SK-N-SH (cell line): Measurements from ENCODE around the gene IL16. TPM values are rescaled to one million over a fixed set of nuclear protein-coding genes. Genes with fewer than 3 reads are reported as not detected.

ENCODE experiments used
- CTCF ChIA-PET: fragments of 300-600, 350-600 bp; formaldehyde crosslinking; extraction: SDS; loops from one replicate; lab custom pipeline; 2021; lab: Yijun Ruan, JAX
- POLR2A ChIA-PET: fragments of 350-600 bp; sonication (Branson Sonifier 250); formaldehyde crosslinking; extraction: SDS; loops from one replicate; lab custom pipeline; 2020; ENCODE audit warnings: antibody characterized with exemption, inconsistent platforms; lab: Yijun Ruan, JAX
- DNase-seq: peaks from one replicate; pipeline ENCODE4 v3.0.0; 2012
- H2AFZ ChIP-seq: fragments of 200-600 bp; sonication (generic); 2 replicates; pipeline ENCODE4 v1.8.1; 2016; ENCODE audit warnings: antibody characterized with exemption, mild to moderate bottlenecking, low read depth
- H3F3A ChIP-seq: fragments of 200-600 bp; sonication (generic); replicated peaks from 2 replicates; pipeline ENCODE3; 2016; ENCODE audit warnings: antibody characterized with exemption, mild to moderate bottlenecking; ENCODE audit not compliant: insufficient read depth
- H3K27ac ChIP-seq, 2 experiments: fragments of 200-500 bp in 1 of 2; fragments of 200-600 bp in 1 of 2; sonication (Bioruptor generic) in 1 of 2; sonication (generic), shearing (Covaris generic) in 1 of 2; 2 replicates each; pipeline versions ENCODE4 v1.5.1 to v1.6.1; 2014 to 2016; ENCODE audit warnings: low read depth in 2 of 2, inconsistent platforms in 1 of 2, low read length in 1 of 2, mild to moderate bottlenecking in 1 of 2, mixed read lengths in 1 of 2
- H3K27me3 ChIP-seq: fragments of 200-600 bp; sonication (generic), shearing (Covaris generic); 2 replicates; pipeline ENCODE4 v1.6.1; 2016; ENCODE audit warnings: mixed run types; ENCODE audit not compliant: insufficient read depth
- H3K36me3 ChIP-seq, 2 experiments: fragments of 200-500 bp in 1 of 2; fragments of 200-600 bp in 1 of 2; sonication (Bioruptor generic) in 1 of 2; sonication (generic) in 1 of 2; replicated peaks in 1 of 2; 2 replicates each; pipeline versions ENCODE3 to v1.5.1; 2014 to 2016; ENCODE audit warnings: low read length in 1 of 2, mild to moderate bottlenecking in 1 of 2; ENCODE audit not compliant: insufficient read depth in 2 of 2, control insufficient read depth in 1 of 2
- H3K4me1 ChIP-seq, 2 experiments: fragments of 200-500 bp in 1 of 2; fragments of 200-600 bp in 1 of 2; sonication (Bioruptor generic) in 1 of 2; sonication (generic), shearing (Covaris generic) in 1 of 2; 2 replicates each; pipeline versions ENCODE4 v1.5.1 to v1.6.1; 2014 to 2016; ENCODE audit warnings: low read depth in 1 of 2, low read length in 1 of 2, mixed run types in 1 of 2; ENCODE audit not compliant: insufficient read depth in 2 of 2, control insufficient read depth in 1 of 2
- H3K4me2 ChIP-seq: fragments of 200-600 bp; sonication (generic), shearing (Covaris generic); 2 replicates; pipeline ENCODE4 v1.6.1; 2017; ENCODE audit warnings: mixed run types
- H3K4me3 ChIP-seq, 2 experiments: fragments of 200-500 bp in 1 of 2; fragments of 200-600 bp in 1 of 2; sonication (Bioruptor generic) in 1 of 2; sonication (generic), shearing (Covaris generic) in 1 of 2; 2 replicates each; pipeline versions ENCODE4 v1.5.1 to v1.8.1; 2014 to 2016; ENCODE audit warnings: low read depth in 2 of 2, inconsistent platforms in 1 of 2, low read length in 1 of 2, mild to moderate bottlenecking in 1 of 2, mixed read lengths in 1 of 2, moderate library complexity in 1 of 2
- H3K79me2 ChIP-seq: fragments of 200-600 bp; sonication (generic); 2 replicates; pipeline ENCODE4 v1.8.1; 2017; ENCODE audit warnings: mild to moderate bottlenecking; ENCODE audit not compliant: insufficient read depth
- H3K9ac ChIP-seq: fragments of 200-600 bp; sonication (generic); 2 replicates; pipeline ENCODE4 v1.6.1; 2017; ENCODE audit warnings: mixed run types
- H3K9me2 ChIP-seq: fragments of 200-600 bp; sonication (generic); 2 replicates; pipeline ENCODE4 v1.6.1; 2017; ENCODE audit warnings: mixed run types
- H3K9me3 ChIP-seq: fragments of 200-600 bp; sonication (generic); 2 replicates; pipeline ENCODE4 v1.6.1; 2017; ENCODE audit warnings: mixed run types, mild to moderate bottlenecking, moderate library complexity
- H4K20me1 ChIP-seq: fragments of 200-600 bp; sonication (generic); 2 replicates; pipeline ENCODE4 v1.6.1; 2017; ENCODE audit warnings: mild to moderate bottlenecking, mixed run types; ENCODE audit not compliant: insufficient read depth
- CTCF ChIP-seq: fragments of 200-600 bp; sonication (generic); IDR thresholded peaks from 2 replicates; pipeline ENCODE4 v1.6.1; 2017; ENCODE audit warnings: antibody characterized with exemption, mild to moderate bottlenecking, moderate library complexity
- ELF1 ChIP-seq: IDR thresholded peaks from 2 replicates; pipeline ENCODE4 v1.4.0; 2012
- EP300 ChIP-seq, 2 experiments: IDR thresholded peaks; 2 replicates each; pipeline versions ENCODE4 v1.4.0 to v1.6.1; 2012; ENCODE audit warnings: borderline replicate concordance in 1 of 2, low read depth in 1 of 2, low read length in 1 of 2
- EZH2phosphoT487 ChIP-seq: fragments of 200-600 bp; sonication (generic); IDR thresholded peaks from 2 replicates; pipeline ENCODE4 v1.6.1; 2017; ENCODE audit warnings: low read depth, mixed run types, mild to moderate bottlenecking, antibody characterized with exemption, moderate library complexity, borderline replicate concordance
- FOXJ3 ChIP-seq: sonication (generic); formaldehyde crosslinking; IDR thresholded peaks from 2 replicates; pipeline ENCODE4 v1.5.1; 2020; ENCODE audit warnings: mild to moderate bottlenecking, missing genetic modification reagents
- FOXM1 ChIP-seq: IDR thresholded peaks from 2 replicates; pipeline ENCODE4 v1.4.0; 2012; ENCODE audit warnings: low read depth, mild to moderate bottlenecking
- IRF3 ChIP-seq: fragments of 150-350 bp; IDR thresholded peaks from 2 replicates; pipeline ENCODE4 v1.6.1; 2016; ENCODE audit warnings: mild to moderate bottlenecking, low read depth, low read length
- MAX ChIP-seq: IDR thresholded peaks from 2 replicates; pipeline ENCODE4 v1.4.0; 2012; ENCODE audit warnings: low read depth
- MEF2A ChIP-seq: IDR thresholded peaks from 2 replicates; pipeline ENCODE4 v1.4.0; 2012; ENCODE audit warnings: low read depth, borderline replicate concordance
- MXI1 ChIP-seq: IDR thresholded peaks from 2 replicates; pipeline ENCODE4 v1.6.1; 2012; ENCODE audit warnings: mild to moderate bottlenecking, low read depth, low read length, improper control_type of control experiment
- NFIC ChIP-seq: IDR thresholded peaks from 2 replicates; pipeline ENCODE4 v1.4.0; 2012; ENCODE audit warnings: borderline replicate concordance
- RAD21 ChIP-seq: IDR thresholded peaks from 2 replicates; pipeline ENCODE4 v1.6.1; 2012; ENCODE audit warnings: mild to moderate bottlenecking, low read length
- RFX5 ChIP-seq: IDR thresholded peaks from 2 replicates; pipeline ENCODE4 v1.6.1; 2012; ENCODE audit warnings: mild to moderate bottlenecking, improper control_type of control experiment, low read length
- RXRA ChIP-seq: IDR thresholded peaks from 2 replicates; pipeline ENCODE4 v1.4.0; 2012; ENCODE audit warnings: low read depth, mild to moderate bottlenecking, borderline replicate concordance
- SMC3 ChIP-seq: IDR thresholded peaks from 2 replicates; pipeline ENCODE4 v1.6.1; 2012; ENCODE audit warnings: low read depth, low read length, improper control_type of control experiment
- YY1 ChIP-seq: IDR thresholded peaks from 2 replicates; pipeline ENCODE4 v1.4.0; 2012; ENCODE audit warnings: low read depth, mild to moderate bottlenecking
- ZBTB33 ChIP-seq: IDR thresholded peaks from 2 replicates; pipeline ENCODE4 v1.4.0; 2012; ENCODE audit warnings: low read depth, borderline replicate concordance
- WGBS: methylation state at CpG from one replicate; pipeline ENCODE4 v1.1.6; 2017; ENCODE audit warnings: low lambda C conversion rate; 5-methylcytosine and 5-hydroxymethylcytosine counted together
- polyA plus RNA-seq, 3 experiments: library from polyadenylated mRNA; depleted of rRNA; stranded (reverse); fragments of >200 nt; gene quantifications; 2 replicates each; pipeline ENCODE4 v1.2.3, GENCODE V29; 2012
- TF ChIP-seq, protein P1 (sequence below): IDR thresholded peaks from 2 replicates; pipeline ENCODE4 v1.6.1; 2012; ENCODE audit warnings: mild to moderate bottlenecking, low read depth, low read length, moderate library complexity
- TF ChIP-seq, protein P2 (sequence below): fragments of 150-350 bp; IDR thresholded peaks from 2 replicates; pipeline ENCODE4 v1.6.1; 2017; ENCODE audit warnings: antibody characterized with exemption, low read length, low read depth, borderline replicate concordance

The IL16 gene
- polyA plus RNA-seq, 1 of the 3 experiments (the other 2 are of a cell fraction) = not detected

- TF ChIP-seq IRF3 (no peak), FOXJ3 (CRISPR knock-in tag) (no peak), SMC3 (no peak), MXI1 (no peak), EP300 (IDR thresholded peaks at IDR 0.05; ENCODE audit: borderline replicate concordance in 1 of 2, low read depth in 1 of 2, low read length in 1 of 2) (no peak), YY1 (no peak), RAD21 (no peak)
- TF ChIP-seq, protein P1, sequence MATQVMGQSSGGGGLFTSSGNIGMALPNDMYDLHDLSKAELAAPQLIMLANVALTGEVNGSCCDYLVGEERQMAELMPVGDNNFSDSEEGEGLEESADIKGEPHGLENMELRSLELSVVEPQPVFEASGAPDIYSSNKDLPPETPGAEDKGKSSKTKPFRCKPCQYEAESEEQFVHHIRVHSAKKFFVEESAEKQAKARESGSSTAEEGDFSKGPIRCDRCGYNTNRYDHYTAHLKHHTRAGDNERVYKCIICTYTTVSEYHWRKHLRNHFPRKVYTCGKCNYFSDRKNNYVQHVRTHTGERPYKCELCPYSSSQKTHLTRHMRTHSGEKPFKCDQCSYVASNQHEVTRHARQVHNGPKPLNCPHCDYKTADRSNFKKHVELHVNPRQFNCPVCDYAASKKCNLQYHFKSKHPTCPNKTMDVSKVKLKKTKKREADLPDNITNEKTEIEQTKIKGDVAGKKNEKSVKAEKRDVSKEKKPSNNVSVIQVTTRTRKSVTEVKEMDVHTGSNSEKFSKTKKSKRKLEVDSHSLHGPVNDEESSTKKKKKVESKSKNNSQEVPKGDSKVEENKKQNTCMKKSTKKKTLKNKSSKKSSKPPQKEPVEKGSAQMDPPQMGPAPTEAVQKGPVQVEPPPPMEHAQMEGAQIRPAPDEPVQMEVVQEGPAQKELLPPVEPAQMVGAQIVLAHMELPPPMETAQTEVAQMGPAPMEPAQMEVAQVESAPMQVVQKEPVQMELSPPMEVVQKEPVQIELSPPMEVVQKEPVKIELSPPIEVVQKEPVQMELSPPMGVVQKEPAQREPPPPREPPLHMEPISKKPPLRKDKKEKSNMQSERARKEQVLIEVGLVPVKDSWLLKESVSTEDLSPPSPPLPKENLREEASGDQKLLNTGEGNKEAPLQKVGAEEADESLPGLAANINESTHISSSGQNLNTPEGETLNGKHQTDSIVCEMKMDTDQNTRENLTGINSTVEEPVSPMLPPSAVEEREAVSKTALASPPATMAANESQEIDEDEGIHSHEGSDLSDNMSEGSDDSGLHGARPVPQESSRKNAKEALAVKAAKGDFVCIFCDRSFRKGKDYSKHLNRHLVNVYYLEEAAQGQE = no peak
- TF ChIP-seq, all 33 proteins: peak for 0
These were observed 5.7 kb upstream of the IL16 start (continued) for GRCh38 chr15:81190922-81191507.

DNA sequence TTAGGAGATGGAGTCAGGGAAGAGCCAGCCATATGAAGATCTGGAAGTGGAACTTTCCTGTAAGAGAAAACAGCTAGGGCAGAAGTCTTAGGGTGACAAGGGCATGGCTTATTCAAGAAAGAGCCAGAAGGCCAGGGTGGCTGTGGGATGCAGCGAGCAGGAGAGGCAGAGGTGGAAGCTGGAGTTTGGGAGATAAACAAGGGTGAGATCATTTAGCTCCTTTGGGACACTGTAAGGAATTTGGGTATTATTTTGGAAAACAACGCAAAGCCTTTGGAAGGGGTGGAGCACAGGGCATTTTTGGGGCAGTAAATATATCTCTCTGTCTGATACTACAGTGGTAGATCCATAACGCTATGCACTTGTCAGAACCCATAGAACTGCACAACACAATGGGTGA lies 5.0 kb upstream of the IL16 start:
- WGBS = 39% methylated on average over 3 of the region's 3 CpGs
- Histone ChIP-seq H4K20me1 (no peaks in the 10 kb centered on the region), H2AFZ (no peak overlapping the region), H3K36me3 (no peaks in the 10 kb centered on the region), H3K9me2 (no peaks in the 10 kb centered on the region), H3K4me1 (no peaks in the 10 kb centered on the region), H3K27ac (no peak overlapping the region), H3F3A (no peaks in the 10 kb centered on the region), H3K4me2 (no peak overlapping the region), H3K79me2 (no peaks in the 10 kb centered on the region), H3K9me3 (no peaks in the 10 kb centered on the region), H3K9ac (no peak overlapping the region), H3K4me3 (no peak overlapping the region), H3K27me3 (no peaks in the 10 kb centered on the region)
- ChIA-PET CTCF (interaction anchor here (1.2 to 1.6 kb wide), 2 partner anchors 74 to 84 kb away, joined by 3 to 10 read pairs; no protein-coding TSS in a partner anchor), POLR2A (no interaction called here)
- no peak for DNase-seq
- TF ChIP-seq RAD21 = no peak
- no peak for TF ChIP-seq IRF3
- no peak for TF ChIP-seq EZH2phosphoT487
- TF ChIP-seq ELF1 = no peak
- TF ChIP-seq CTCF = no peak
- TF ChIP-seq, protein P2, sequence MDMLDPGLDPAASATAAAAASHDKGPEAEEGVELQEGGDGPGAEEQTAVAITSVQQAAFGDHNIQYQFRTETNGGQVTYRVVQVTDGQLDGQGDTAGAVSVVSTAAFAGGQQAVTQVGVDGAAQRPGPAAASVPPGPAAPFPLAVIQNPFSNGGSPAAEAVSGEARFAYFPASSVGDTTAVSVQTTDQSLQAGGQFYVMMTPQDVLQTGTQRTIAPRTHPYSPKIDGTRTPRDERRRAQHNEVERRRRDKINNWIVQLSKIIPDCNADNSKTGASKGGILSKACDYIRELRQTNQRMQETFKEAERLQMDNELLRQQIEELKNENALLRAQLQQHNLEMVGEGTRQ = no peak
- no peak for TF ChIP-seq MAX
- TF ChIP-seq RFX5 = no peak
- TF ChIP-seq FOXM1 = no peak
- no peak for TF ChIP-seq ZBTB33
- TF ChIP-seq MXI1 = no peak
- no peak for TF ChIP-seq MEF2A
- TF ChIP-seq NFIC = no peak
- no peak for TF ChIP-seq RXRA
- TF ChIP-seq SMC3 = no peak
